Raji (cell line): ENCODE results near the gene C19orf12.

Source experiments
- POLR2A ChIP-seq: IDR thresholded peaks from 2 replicates; pipeline ENCODE4 v1.6.1; 2011; ENCODE audit warnings: low read depth, low read length, control low read depth; ENCODE audit not compliant: insufficient read depth

The C19orf12 gene

DNA sequence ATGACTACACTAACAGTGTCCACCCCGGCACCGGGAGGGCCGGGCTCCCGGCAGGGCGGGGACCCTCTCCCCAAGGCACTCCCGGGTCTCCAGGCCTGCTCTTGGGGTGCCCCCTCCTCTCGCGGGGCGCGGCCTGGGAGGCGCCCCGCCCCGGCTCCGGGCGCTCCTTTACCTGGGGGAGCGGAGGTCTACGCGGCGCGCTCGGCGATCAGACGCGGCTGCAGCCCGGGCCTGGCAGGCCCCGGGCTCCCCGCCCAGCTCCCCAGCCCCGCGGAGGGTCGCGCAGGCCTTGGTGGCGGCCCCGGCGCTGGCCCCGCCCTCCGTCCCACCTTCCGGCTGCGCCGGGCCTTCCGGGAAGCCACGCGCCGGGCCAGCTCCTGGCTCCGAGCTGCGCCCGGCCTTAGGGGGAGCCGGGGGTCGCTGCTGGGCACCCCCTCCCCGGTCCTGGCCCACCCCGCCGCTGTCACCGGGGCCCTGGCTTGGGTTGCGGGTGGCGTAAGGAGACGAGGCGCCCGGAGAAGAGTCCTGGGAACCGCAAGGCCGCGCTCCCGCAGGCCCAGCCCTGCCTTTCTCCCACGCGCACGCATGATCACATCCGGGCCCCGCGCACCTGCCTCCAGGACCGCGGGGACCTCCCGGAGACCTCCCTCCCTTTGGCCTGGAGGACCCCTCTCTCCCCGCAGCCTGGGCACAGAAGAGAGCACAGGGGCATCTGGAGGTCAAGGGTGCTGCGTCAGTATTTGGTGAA, at the start of gene C19orf12:
TSS of gene C19orf12 (minus strand) at position 309 of the 748 bp plus-strand sequence. CDS start 6,848 bp downstream, outside the sequence.
- peak; percentile 67 for TF ChIP-seq POLR2A

- TF ChIP-seq POLR2A: no peak
These were observed 49.3 kb upstream of the C19orf12 start for GRCh38 chr19:29764361-29764760.

DNA sequence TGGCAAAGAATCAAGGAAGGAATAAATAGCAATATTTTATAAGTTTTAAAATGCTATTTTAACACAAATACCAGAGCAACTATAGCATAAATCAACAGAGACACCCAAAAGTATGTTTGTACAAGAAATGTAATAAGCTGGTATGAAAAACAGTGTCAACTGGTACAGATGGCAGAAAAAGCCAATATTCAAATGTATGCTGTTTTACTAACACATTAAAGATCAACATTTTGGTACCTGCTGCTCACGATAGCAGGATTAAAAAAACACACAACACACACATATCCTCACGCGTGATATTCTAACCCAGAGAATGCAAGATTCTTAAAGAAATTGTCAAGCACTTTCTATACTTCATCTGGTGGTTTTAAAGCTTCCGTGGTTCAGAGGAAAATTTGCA, 48.1 kb upstream of the C19orf12 start:
- TF ChIP-seq POLR2A: no peak

- no peak for TF ChIP-seq POLR2A
These were observed 46.6 kb upstream of the C19orf12 start for GRCh38 chr19:29761575-29762232.

DNA sequence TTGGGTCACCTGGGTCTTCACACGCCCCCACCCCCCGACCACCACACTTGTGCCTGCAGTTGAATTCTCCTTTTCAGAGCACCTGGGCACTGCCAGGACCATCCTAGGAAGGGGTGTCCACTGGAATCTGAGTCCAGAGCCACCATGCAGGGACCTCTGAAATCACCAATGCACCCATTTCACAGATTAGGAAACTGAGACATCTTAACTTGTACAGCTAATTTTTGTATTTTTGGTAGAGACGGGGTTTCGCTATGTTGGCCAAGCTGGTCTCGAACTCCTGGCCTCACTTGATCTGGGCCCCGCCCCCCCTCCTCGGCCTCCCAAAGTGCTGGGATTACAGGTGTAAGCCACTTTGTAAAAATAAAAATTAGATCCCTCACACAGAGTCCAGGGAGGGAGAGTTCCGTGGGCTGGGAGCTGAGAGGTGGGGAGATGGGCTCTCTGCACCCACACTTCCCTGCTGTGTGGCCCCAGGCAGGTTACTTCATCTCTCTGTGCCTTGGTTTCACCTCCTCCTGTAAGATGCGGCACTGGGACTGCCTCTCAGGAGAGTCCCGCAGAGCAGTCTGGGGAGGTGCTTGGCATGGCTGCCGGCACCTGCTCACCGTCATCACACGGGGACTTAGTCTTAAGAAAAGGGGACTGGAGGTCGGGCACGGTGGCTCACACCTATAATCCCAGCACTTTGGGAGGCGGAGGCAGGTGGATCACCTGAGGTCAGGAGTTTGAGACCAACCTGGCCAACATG, 45.9 kb upstream of the C19orf12 start:
- no peak for TF ChIP-seq POLR2A

DNA sequence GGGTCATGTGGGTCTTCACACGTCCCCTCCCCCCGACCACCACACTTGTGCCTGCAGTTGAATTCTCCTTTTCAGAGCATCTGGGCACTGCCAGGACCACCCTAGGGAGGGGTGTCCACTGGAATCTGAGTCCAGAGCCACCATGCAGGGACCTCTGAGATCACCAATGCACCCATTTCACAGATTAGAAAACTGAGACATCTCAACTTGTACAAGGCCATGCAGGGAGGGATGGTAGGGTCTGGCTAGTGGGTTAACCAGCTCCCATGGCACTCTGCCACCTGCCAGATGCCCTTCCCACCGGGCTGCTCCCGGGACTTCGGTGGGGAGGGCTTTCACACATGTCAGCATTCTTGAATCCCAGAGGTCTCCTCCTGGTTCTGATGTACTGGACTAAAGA, 44.3 kb upstream of the C19orf12 start:
- TF ChIP-seq POLR2A: no peak

- no peak for TF ChIP-seq POLR2A
These were observed 43.8 kb upstream of the C19orf12 start for GRCh38 chr19:29758863-29759262.

GRCh38 chr19:29757551-29757950, 42.5 kb upstream of the C19orf12 start:
- TF ChIP-seq POLR2A: no peak

DNA sequence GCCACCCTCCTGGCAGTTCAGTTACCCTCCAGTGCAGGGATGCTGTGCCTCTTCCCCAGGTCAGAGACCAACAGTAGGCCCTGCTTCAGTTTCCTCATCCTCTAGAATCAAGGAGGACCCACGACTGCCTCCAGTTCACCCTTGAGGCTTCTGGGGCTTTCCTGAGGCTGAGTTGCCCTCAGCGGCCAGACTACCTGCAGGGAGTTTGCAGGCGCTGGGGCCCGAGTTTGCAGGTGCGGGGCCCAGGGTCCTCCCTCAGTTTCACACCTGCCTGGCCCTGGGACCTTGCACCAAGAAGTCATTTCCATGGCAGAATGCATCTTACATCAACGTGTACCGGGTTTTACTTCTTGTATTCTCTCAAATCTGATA, 38.9 kb upstream of the C19orf12 start:
- TF ChIP-seq POLR2A: no peak

GRCh38 chr19:29753190-29753933, 38.3 kb upstream of the C19orf12 start:
- TF ChIP-seq POLR2A: no peak

GRCh38 chr19:29752450-29753025, 37.5 kb upstream of the C19orf12 start:
- TF ChIP-seq POLR2A: no peak

DNA sequence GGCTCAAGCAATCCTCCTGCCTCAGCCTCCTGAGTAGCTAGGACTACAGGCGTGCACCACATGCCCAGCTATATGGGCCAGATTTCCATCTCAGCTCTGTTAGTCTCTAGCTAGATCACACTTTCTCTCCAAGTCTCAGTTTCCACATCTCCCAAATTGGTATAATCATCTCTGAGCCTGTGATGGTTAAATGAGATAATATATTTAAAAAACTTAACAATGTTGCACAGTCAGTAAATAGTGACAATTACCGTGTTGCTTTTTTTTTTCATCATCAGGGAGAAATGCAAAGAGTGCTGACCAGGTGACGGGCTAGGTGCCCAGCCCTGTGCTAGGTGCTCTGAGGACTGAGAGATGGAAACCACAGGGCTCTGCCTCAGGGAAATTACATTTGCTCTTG, 36.9 kb upstream of the C19orf12 start:
- no peak for TF ChIP-seq POLR2A

- TF ChIP-seq POLR2A: no peak
These were observed 34.9 kb upstream of the C19orf12 start for GRCh38 chr19:29750001-29750400.

GRCh38 chr19:29748996-29749849, 34.2 kb upstream of the C19orf12 start:
- TF ChIP-seq POLR2A: no peak
